Astrocyte of the cerebellum (primary cell): ENCODE results near the gene CDC25C.

Experiments
- DNase-seq: peaks from one replicate; pipeline ENCODE4 v3.0.0-alpha.2; 2011; ENCODE audit warnings: low read depth
- H3K4me3 ChIP-seq: 2 replicates; pipeline ENCODE4 v1.5.1; 2011; ENCODE audit warnings: mild to moderate bottlenecking, low read depth, low read length, moderate library complexity
- CTCF ChIP-seq: IDR thresholded peaks from 2 replicates; pipeline ENCODE4 v1.5.1; 2012; ENCODE audit warnings: low read length, low read depth, moderate library complexity, mild to moderate bottlenecking; ENCODE audit errors: missing control alignments
- in situ Hi-C: cut with HindIII; loops from 2 replicates; pipeline ENCODE4 v1.10.0; 2017; ENCODE audit warnings: low sequenced_read_pairs

The CDC25C gene

GRCh38 chr5:138354387-138354786, 22.8 kb upstream of the CDC25C start:
- H3K4me3 ChIP-seq, result peak overlapping the region; percentile 89
- DNase-seq, result no peak
- no peak for TF ChIP-seq CTCF
- in situ Hi-C loops, result no loop called here

GRCh38 chr5:138353560-138354080, 22.0 kb upstream of the CDC25C start:
- TF ChIP-seq CTCF, result no peak
- no peak for DNase-seq

GRCh38 chr5:138352722-138353559, 21.3 kb upstream of the CDC25C start:
- in situ Hi-C loops, result no loop called here
- no peak for DNase-seq
- H3K4me3 ChIP-seq, result peak overlapping the region; percentile 89
- TF ChIP-seq CTCF, result peak; percentile 27

More at GRCh38 chr5:138353560-138354080, 22.0 kb upstream of the CDC25C start:
- peak overlapping the region; percentile 89 for H3K4me3 ChIP-seq
- in situ Hi-C loops, result no loop called here

GRCh38 chr5:138352071-138352721, 20.6 kb upstream of the CDC25C start, which contains the start of gene KDM3B:
TSS of gene KDM3B (plus strand) at chr5:138352685. CDS start at chr5:138352796, 111 bp downstream.
- DNase-seq, result peak; percentile 41
- TF ChIP-seq CTCF, result peak; percentile 98
- in situ Hi-C loops, result no loop called here
- H3K4me3 ChIP-seq, result peak within 1 kb of the TSS; percentile 89

GRCh38 chr5:138351517-138351916, 19.9 kb upstream of the CDC25C start:
- no peak overlapping the region for H3K4me3 ChIP-seq
- no peak for TF ChIP-seq CTCF
- DNase-seq, result no peak
- in situ Hi-C loops, result no loop called here

GRCh38 chr5:138351056-138351455, 19.5 kb upstream of the CDC25C start:
- TF ChIP-seq CTCF, result no peak
- no peak overlapping the region for H3K4me3 ChIP-seq
- peak; percentile 77 for DNase-seq
- in situ Hi-C loops, result no loop called here
